Measurements from ENCODE around the gene ASCL2.
"Not testable (repeated sequence)": the region's sequence is repeated elsewhere in the genome, so short reads cannot be mapped to it uniquely, and the experiment has no call there.

Gene ASCL2

GRCh38 chr11:2296913-2297622 lies 26.7 kb upstream of the ASCL2 start:
- DNase-seq: no peak

GRCh38 chr11:2295971-2296912 lies 25.9 kb upstream of the ASCL2 start:
- DNase-seq: no peak

- DNase-seq: no peak
Observed at GRCh38 chr11:2294926-2295290, 24.5 kb upstream of the ASCL2 start.

- DNase-seq: no peak
Observed at GRCh38 chr11:2293984-2294925, 23.9 kb upstream of the ASCL2 start.

- DNase-seq: no peak
Observed at GRCh38 chr11:2293531-2293971, 23.2 kb upstream of the ASCL2 start.

- DNase-seq: no peak
Observed at GRCh38 chr11:2290351-2290841, 20.0 kb upstream of the ASCL2 start.

- no peak for DNase-seq
Observed at GRCh38 chr11:2289859-2290258, 19.5 kb upstream of the ASCL2 start.

- no peak for DNase-seq
Observed at GRCh38 chr11:2289350-2289749, 19.0 kb upstream of the ASCL2 start.

- DNase-seq: no peak
Observed at GRCh38 chr11:2287091-2287490, 16.7 kb upstream of the ASCL2 start.

- not testable (repeated sequence) for DNase-seq
Observed at GRCh38 chr11:2286350-2286749, 16.0 kb upstream of the ASCL2 start.

GRCh38 chr11:2280208-2280607 lies 9.8 kb upstream of the ASCL2 start:
- no peak for DNase-seq

- no peak for DNase-seq
Observed at GRCh38 chr11:2277933-2278523, 7.6 kb upstream of the ASCL2 start.

- no peak for DNase-seq
Observed at GRCh38 chr11:2277008-2277346, 6.6 kb upstream of the ASCL2 start.

- no peak for DNase-seq
Observed at GRCh38 chr11:2276280-2277007, 6.1 kb upstream of the ASCL2 start.

GRCh38 chr11:2275334-2276279 lies 5.2 kb upstream of the ASCL2 start:
- no peak for DNase-seq

GRCh38 chr11:2273771-2274170 lies 3.4 kb upstream of the ASCL2 start:
- DNase-seq: no peak

GRCh38 chr11:2273311-2273710 lies 2.9 kb upstream of the ASCL2 start:
- DNase-seq: no peak

- no peak for DNase-seq
Observed at GRCh38 chr11:2272946-2273280, 2.5 kb upstream of the ASCL2 start.

- DNase-seq: no peak
Observed at GRCh38 chr11:2272228-2272945, 2.0 kb upstream of the ASCL2 start.

Measured in activated CD4-positive, alpha-beta T cell treated with anti-CD3 and anti-CD28 coated beads for 4 hours (primary cell).